HepG2 (cell line): Measurements from ENCODE around the gene ZNF628. TPM values are rescaled to one million over a fixed set of nuclear protein-coding genes. Genes with fewer than 3 reads are reported as not detected.

ENCODE experiments used
- ISX ChIP-seq: sonication (generic); formaldehyde crosslinking; conservative IDR thresholded peaks from 2 replicates; pipeline ENCODE4 v1.5.0; 2020; ENCODE audit warnings: missing genetic modification reagents
- MAX ChIP-seq: IDR thresholded peaks from 2 replicates; pipeline ENCODE4 v1.6.1; 2012; ENCODE audit warnings: inconsistent platforms
- RBFOX2 ChIP-seq: fragments of 200-400 bp; formaldehyde crosslinking; IDR thresholded peaks from 2 replicates; pipeline ENCODE4 v1.6.1; 2017; ENCODE audit warnings: low read depth, mild to moderate bottlenecking, low read length
- ZFP62 ChIP-seq: sonication (generic); formaldehyde crosslinking; IDR thresholded peaks from 2 replicates; pipeline ENCODE4 v1.4.0; 2020; ENCODE audit warnings: missing genetic modification reagents
- ZNF264 ChIP-seq: sonication (generic); formaldehyde crosslinking; IDR thresholded peaks from 2 replicates; pipeline ENCODE4 v1.4.0; 2020; ENCODE audit warnings: missing genetic modification reagents
- ZNF292 ChIP-seq: sonication (generic); formaldehyde crosslinking; IDR thresholded peaks from 2 replicates; pipeline ENCODE4 v1.8.1; 2022; ENCODE audit warnings: mild to moderate bottlenecking, low read depth, missing genetic modification reagents, borderline replicate concordance
- ZNF3 ChIP-seq: IDR thresholded peaks from 2 replicates; pipeline ENCODE4 v1.7.0; 2017; ENCODE audit warnings: inconsistent platforms
- ZNF407 ChIP-seq: sonication (generic); formaldehyde crosslinking; IDR thresholded peaks from one replicate; pipeline ENCODE4 v1.5.1; 2020; ENCODE audit warnings: mild to moderate bottlenecking, missing genetic modification reagents; ENCODE audit errors: not compliant biosample characterization
- ZNF432 ChIP-seq: sonication (generic); formaldehyde crosslinking; IDR thresholded peaks from 2 replicates; pipeline ENCODE4 v1.5.0; 2020; ENCODE audit warnings: missing genetic modification reagents, mild to moderate bottlenecking, borderline replicate concordance
- ZNF629 ChIP-seq: sonication (generic); formaldehyde crosslinking; conservative IDR thresholded peaks from 2 replicates; pipeline ENCODE4 v1.5.0; 2020; ENCODE audit warnings: missing genetic modification reagents
- ZSCAN30 ChIP-seq: sonication (generic); formaldehyde crosslinking; IDR thresholded peaks from 2 replicates; pipeline ENCODE4 v1.5.0; 2020; ENCODE audit warnings: mild to moderate bottlenecking, missing genetic modification reagents
- polyA plus RNA-seq, 8 experiments: library from polyadenylated mRNA; depleted of rRNA in 3 of 8; stranded (reverse) in 7 of 8; unstranded in 1 of 8; fragments of >200 nt; fragmentation: Illumina TruSeq in 4 of 8; extraction: Trizol in 4 of 8; gene quantifications; 2 replicates each; pipeline versions ENCODE4 v1.2.1 to v1.2.3, GENCODE V29; 2011 to 2016; ENCODE audit warnings: low read depth in 4 of 8, missing spikeins in 1 of 8, mixed read lengths in 1 of 8; ENCODE audit not compliant: insufficient read depth in 1 of 8
- total RNA-seq, 5 experiments: library from RNA; depleted of rRNA; stranded (reverse); fragments of >200 nt; fragmentation: Illumina TruSeq; extraction: Trizol; gene quantifications; 2 replicates each; pipeline ENCODE4 v1.2.3, GENCODE V29; 2016; ENCODE audit warnings: low read depth in 1 of 5

ZNF628 gene
- total and polyA plus RNA-seq, 2 of the 13 experiments (the other 11 are each of a cell fraction or from before 2014, with no cell fraction given) = 0.54 to 1.2 TPM

GRCh38 chr19:55486043-55486970 is 9.9 kb downstream of the ZNF628 start (continued):
- no peak for TF ChIP-seq ZNF407 (CRISPR knock-in tag)
- no peak for TF ChIP-seq ZSCAN30 (CRISPR knock-in tag)
- TF ChIP-seq ZFP62 (CRISPR knock-in tag) = no peak
- no peak for TF ChIP-seq ZNF3 (CRISPR knock-in tag)
- TF ChIP-seq ISX (CRISPR knock-in tag) = no peak
- no peak for TF ChIP-seq ZNF292 (CRISPR knock-in tag)
- TF ChIP-seq ZNF264 (CRISPR knock-in tag) = no peak
- no peak for TF ChIP-seq ZNF432
- TF ChIP-seq MAX = no peak
- no peak for TF ChIP-seq ZNF629 (CRISPR knock-in tag)
- 0 out of 2 replicates have a peak, but pooled peaks have one; percentile 27 for TF ChIP-seq RBFOX2
